GM19023 (cell line): ENCODE measurements around the gene LIN7B.
"Not testable (repeated sequence)": the region's sequence is repeated elsewhere in the genome, so short reads cannot be mapped to it uniquely, and the experiment has no call there.

ENCODE experiments used
- ATAC-seq: cut with Tn5 transposase; IDR thresholded peaks from one replicate; pipeline ENCODE4 v1.9.1; 2021; ENCODE audit warnings: mild to moderate bottlenecking, moderate library complexity; ENCODE audit not compliant: unreplicated experiment

Gene LIN7B

DNA sequence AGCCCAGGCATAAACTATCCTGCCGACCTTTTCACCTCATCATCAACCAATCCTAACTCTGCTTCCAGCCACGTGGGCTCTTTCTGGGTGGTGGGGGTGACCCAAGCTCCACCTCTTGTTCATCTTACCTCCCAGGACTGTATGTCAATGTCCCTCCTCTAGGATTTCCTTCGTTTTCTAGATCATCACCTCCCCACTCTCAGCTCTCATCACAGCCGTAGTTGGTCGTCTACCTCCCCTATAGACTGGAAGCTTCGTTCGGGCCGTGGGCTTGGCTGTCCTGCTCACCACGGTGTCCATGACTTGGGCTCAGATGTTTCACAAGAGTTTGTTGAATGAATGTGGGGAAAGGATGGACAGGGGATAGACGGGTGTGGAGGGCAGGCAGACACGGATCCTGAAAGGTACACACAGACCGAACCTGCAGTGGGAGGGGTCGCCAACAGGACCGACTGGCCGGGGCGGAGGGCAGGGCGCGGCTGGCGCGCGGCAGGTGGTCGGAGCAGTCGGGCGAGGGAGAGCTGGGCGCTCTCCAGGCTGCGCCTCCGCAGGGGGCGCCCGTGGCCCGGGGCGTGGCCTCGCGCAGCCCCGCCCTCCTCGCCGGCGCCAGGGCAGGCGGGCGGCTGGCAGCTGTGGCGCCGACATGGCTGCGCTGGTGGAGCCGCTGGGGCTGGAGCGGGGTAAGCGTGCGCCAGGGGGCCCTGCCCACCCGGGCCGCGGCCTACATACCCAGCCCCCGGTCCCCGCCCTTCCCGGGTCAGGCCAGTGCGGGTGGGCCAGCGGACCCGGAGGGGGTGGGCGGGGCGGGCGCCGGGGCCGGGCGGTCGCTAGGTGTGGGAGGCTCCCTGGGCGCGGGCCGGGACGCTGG is at the start of gene LIN7B:
LIN7B (plus strand) TSS at position 609 of the 868 bp plus-strand sequence; CDS start at position 644, 35 bp downstream.
- peak; percentile 49 for ATAC-seq

GRCh38 chr19:49064768-49065611 is 49.2 kb upstream of the LIN7B start, which contains the start of gene NTF4:
NTF4 (minus strand) TSS chr19:49064818; CDS start chr19:49061997, 2,821 bp downstream.
- ATAC-seq = no peak

DNA sequence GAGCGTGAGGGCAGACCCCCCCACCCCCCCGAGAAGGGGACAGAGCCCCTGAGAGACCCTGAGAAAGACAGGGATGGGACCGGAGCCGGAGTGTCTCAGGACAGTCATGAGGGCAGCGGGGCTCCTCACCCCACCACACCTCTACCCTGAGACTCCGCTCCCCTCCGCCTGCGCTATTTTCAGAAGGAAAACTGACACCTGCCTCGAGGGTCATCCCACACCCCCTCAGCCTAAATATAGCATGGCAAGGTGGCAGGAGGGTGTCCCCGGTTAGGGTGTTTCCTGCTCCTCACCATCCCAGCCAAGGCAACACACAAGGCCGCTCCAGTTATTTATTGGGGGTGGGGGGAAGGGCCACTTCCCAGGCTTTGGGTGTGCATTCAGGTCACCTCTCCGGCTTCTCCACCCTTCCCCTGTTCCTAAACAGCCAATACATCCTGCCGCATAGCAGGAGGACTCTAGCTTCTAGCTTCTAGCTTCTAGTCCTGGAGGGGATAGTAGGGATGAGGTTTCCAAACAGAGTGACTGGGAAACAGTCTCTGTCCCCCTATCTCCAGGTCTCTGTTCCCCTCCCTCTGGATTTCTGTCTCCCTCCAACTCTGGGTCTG is 48.2 kb upstream of the LIN7B start:
- ATAC-seq = no peak

- ATAC-seq = no peak
Measured at GRCh38 chr19:49067554-49067953, 46.6 kb upstream of the LIN7B start.

GRCh38 chr19:49069026-49069425 is 45.1 kb upstream of the LIN7B start:
- ATAC-seq = no peak

DNA sequence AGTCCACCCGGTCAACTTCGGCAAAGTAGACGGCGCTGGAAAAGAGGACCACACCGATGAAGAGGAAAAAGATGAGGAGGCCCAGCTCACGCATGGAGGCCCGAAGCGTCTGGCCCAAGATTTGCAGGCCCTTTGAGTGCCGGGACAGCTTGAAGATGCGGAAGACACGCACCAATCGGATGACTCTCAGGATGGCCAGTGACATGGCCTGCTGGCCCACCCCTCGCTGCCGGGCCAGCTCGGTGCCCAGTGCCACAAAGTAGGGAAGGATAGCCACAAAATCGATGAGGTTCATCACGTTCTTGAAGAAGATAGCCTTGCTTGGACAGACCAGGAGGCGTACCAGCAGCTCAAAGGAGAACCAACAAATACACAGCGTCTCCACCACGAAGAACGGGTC is 43.8 kb upstream of the LIN7B start:
- ATAC-seq = no peak

DNA sequence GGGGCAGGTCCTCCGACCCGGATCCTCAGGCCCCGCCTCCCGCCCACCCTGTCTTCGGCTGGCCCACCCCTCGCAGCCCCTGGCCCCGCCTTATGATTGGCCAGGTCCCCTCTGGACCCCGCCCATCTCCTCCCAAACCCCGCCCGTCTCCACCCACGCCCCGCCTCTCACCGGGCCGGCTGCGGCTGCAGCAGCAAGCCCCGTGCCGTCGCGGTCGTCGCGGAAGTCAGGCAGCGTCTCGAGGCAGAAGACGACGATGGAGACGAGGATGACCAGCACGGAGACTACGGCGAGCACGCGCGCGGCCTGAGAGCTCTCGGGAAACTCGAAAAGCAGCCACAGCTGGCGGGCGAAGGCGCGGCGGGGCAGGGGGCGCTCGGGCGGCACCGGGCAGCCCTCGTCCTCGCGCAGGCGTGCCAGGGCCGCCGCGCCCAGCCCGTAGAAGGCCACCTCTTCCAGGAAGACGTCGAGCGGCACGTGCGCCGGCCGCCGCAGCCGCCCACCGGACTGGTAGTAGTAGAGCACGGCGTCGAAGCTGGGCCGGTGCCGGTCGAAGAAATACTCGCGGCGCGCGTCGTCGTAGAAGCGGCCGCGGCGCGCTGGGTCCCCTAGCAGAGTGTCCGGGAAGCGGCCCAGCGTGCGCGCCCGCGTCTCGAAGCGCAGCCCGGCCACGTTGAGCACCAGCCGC is 42.2 kb upstream of the LIN7B start:
- ATAC-seq = no peak

GRCh38 chr19:49073514-49074378 is 40.4 kb upstream of the LIN7B start:
- no peak for ATAC-seq

- not testable (repeated sequence) for ATAC-seq
Measured at GRCh38 chr19:49074869-49075268, 39.3 kb upstream of the LIN7B start.

- ATAC-seq = no peak
Measured at GRCh38 chr19:49080392-49080791, 33.8 kb upstream of the LIN7B start.

DNA sequence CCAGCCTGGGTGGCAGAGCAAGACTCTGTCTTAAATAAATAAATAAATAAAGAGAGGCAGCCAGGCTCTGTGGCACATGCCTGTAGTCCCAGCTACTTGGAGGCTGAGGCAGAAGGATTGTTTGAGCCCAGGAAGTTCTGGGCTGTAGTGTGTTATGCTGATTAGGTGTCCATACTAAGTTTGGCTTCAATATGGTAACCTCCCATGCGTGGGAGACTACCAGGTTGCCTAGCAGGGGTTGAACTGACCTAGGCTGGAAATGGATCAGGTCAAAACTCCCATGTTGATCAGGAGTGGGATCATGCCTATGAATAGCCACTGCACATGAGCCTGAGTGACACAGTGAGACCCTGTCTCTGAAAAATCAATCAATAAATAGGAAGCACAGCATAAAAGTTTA is 32.9 kb upstream of the LIN7B start:
- ATAC-seq = no peak

- ATAC-seq = no peak
Measured at GRCh38 chr19:49084206-49085019, 29.8 kb upstream of the LIN7B start.

DNA sequence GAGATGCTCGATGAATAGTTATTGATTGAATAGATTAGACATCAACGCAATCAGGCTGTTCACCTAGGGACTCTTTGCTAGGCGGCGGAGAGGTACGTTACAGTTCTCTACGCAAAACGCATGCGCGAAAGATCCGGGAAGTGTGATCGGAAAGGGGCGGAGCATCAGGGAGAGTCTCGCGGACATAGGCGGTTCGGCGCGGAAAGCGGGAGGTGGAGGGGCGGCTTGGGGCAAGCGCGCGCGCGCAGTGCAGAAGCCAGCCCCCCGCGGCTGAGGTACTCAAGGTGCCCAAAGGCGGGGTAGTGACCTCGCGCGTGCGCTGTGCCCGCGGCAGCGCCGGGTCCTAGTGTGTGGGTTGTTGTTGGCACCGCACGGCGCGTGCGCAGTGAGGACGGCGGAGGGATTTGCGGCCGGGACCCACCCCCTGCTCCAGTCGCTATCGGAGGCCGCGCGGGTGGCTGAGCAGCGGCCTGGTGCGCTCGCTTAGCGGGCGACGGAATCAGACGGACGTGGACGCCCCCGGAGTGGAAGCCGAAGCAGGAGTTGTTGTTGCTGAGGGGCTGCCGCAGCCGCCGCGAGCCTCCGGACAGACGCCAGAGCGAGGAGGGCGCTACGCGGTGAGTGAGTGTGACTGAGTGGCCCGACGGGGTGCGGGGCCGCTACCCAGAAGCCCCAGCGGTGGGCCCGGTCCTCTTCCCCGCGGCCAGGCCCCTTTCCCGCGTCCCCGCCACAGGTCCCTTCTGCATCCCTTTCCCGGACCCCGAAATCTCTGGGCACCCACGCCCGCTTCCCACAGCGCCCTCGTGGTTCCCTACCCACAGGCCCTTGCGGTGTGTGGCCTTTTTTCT is 28.9 kb upstream of the LIN7B start, which contains the start of gene SNRNP70:
SNRNP70 (plus strand) TSS at position 432 of the 848 bp plus-strand sequence. CDS start 964 bp downstream, outside the sequence.
- ATAC-seq = peak; percentile 87

GRCh38 chr19:49085868-49086232 is 28.3 kb upstream of the LIN7B start:
- no peak for ATAC-seq

- no peak for ATAC-seq
Measured at GRCh38 chr19:49086296-49086695, 27.9 kb upstream of the LIN7B start.

GRCh38 chr19:49091391-49092038 is 22.7 kb upstream of the LIN7B start:
- ATAC-seq = no peak

DNA sequence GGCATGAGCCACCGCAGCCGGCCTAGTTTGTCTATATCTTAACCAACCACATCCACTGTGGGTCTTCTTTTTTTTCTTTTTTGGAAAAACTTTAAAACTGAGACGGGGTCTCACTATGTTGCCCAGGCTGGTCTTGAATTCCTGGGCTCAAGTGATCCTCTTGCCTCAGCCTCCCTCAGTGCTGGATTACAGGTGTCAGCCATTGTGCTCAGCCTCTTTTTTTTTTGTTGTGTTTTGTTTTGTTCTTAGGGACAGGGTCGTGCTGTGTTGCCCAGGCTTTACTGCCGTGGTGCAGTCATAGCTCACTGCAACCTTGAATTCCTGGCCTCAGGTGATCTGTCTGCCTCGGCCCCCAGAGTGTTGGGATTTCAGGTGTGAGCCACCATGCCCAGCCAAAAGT is 21.5 kb upstream of the LIN7B start:
- no peak for ATAC-seq
